HG03159 (cell line): ENCODE data around the gene MBTD1.
"Not testable (repeated sequence)": the region's sequence is repeated elsewhere in the genome, so short reads cannot be mapped to it uniquely, and the experiment has no call there.

Source experiments
- ATAC-seq: cut with Tn5 transposase; IDR thresholded peaks from one replicate; pipeline ENCODE4 v1.9.1; 2021; ENCODE audit warnings: mild to moderate bottlenecking, moderate library complexity; ENCODE audit not compliant: unreplicated experiment

The MBTD1 gene

GRCh38 chr17:51259564-51260236 lies at the start of gene MBTD1:
TSS of gene MBTD1 (minus strand) at chr17:51260049. CDS start at chr17:51225161, 34,888 bp downstream.
- peak; percentile 82 for ATAC-seq

- ATAC-seq = no peak
Measured at GRCh38 chr17:51305182-51305581, 45.3 kb upstream of the MBTD1 start.

- ATAC-seq = no peak
Measured at GRCh38 chr17:51299859-51300258, 40.0 kb upstream of the MBTD1 start.

DNA sequence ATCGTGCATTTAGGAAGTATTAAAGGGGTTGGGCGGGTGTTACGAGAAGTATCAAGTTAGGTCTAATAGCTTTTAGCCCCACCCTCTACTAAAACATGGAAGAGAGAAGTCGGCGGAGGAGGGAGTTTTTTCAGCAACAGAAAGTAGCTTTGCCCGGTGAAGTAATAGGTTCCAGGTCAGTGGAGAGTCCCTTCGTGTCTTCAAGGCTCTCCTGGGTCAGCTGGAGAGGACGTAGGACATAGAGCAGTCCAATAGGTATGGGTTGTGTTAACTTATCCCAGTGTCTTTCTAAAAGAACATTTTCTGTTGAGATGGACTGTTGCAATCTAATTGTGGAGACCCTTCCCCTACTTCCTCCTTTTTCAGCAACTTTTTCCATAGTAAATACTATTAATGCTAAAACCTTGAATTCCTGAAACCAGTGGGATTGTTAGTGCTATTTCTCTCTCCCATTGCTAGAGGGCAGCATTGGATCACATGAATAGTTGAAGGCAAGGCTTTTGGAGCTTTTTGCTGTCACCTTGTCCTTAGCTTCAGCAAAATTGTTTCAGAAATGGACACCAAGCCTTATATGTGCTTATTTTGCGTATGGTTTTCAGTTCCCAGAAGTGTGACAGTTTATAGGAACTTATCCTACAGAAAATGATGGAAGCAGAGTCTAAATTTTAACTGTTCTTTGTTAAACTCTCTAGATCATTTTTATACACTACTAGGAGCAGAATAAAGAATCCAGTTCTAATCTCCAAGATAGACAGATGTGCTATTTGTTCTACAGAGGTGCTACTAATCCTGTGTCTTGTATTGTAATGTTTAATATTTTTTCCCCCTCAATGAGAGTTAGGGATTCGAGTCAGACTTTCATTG lies 38.9 kb upstream of the MBTD1 start:
- no peak for ATAC-seq

- ATAC-seq = not testable (repeated sequence)
Measured at GRCh38 chr17:51294338-51294737, 34.5 kb upstream of the MBTD1 start.

GRCh38 chr17:51289696-51290111 lies 29.9 kb upstream of the MBTD1 start:
- no peak for ATAC-seq

DNA sequence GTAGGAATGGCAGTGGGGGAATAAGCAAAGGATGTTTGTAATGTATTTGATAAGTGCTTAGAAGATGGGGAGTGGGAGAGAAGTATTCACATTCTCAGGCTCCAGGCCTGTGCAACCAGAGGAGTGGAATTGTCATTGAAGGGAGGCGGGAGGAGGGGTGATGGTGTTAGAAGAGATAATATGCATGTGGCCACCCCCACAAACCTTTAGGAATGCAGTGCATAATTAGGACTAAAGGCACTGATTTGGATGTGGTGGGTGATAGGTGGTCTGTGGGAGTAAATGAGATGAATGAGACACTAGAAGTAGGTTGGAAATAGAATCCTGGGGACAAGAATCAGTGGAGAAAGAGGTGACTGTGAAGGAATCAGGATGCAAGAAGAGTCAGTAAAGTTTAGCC lies 27.6 kb upstream of the MBTD1 start:
- ATAC-seq = no peak

GRCh38 chr17:51279183-51279582 lies 19.3 kb upstream of the MBTD1 start:
- no peak for ATAC-seq

- ATAC-seq = no peak
Measured at GRCh38 chr17:51275381-51275780, 15.5 kb upstream of the MBTD1 start.

- ATAC-seq = no peak
Measured at GRCh38 chr17:51272812-51273211, 13.0 kb upstream of the MBTD1 start.

DNA sequence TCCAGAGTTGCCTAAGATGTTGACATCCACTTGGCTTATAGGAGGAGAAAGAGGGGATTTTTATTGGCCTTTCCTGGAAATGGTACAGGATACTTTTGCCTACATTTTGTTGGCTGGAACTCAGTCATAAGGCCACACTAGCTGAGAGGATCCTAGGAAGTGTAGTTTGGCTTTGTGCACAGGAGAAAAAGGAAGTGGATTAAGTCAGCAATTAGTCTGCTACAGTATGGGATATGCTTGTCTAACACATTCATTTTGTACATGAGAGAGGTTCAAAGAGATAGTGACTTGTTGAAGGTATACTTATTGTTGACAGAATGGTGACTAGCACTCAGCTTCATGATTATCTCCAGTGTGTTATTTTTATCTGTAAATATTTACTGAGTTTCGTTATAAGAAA lies 10.8 kb upstream of the MBTD1 start:
- no peak for ATAC-seq

DNA sequence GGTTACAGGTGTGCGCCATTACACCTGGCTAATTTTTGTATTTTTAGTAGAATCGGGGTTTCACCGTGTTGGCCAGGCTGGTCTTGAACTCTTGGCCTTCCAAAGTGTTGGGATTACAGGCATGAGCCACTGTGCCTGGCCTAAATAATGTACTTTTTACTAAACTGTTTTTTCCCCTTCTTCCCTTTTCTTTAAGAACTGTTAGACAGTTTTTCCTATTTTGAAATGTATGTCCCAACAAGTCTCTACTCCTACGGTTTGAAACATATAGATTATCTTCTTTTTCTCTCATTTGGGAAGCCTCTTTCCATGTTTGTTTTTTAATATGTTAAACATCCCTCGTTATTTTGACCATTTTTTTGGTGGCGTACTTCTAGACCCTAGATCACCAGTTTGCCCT lies 10.1 kb upstream of the MBTD1 start:
- ATAC-seq = no peak

DNA sequence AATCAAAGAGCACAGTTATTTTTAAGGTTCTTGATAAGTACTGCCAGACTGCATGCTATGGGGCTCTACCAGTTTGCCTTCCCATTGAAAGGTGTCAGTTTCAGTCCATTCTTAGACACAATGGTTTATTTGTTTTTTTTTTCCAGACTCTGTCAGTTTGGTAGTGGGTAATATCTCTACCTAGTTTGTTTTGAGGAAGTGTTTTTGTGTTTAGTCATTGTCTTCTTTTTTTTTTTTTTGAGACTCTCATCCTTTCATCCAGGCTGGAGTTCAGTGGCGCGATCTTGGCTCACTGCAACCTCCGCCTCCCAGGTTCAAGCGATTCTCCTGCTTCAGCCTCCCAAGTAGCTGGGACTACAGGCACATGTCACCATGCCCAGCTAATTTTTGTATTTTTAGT lies 4.6 kb upstream of the MBTD1 start:
- ATAC-seq = not testable (repeated sequence)

- no peak for ATAC-seq
Measured at GRCh38 chr17:51263006-51263405, 3.2 kb upstream of the MBTD1 start.

GRCh38 chr17:51261024-51261963 lies 1.4 kb upstream of the MBTD1 start:
- ATAC-seq = no peak

- peak; percentile 72 for ATAC-seq
Measured at GRCh38 chr17:51260237-51261023, 581 bp upstream of the MBTD1 start, which contains the start of gene UTP18. TSS of gene UTP18 (plus strand) at chr17:51260546. CDS start at chr17:51260585, 39 bp downstream.

- ATAC-seq = no peak
Measured at GRCh38 chr17:51258756-51259563, 889 bp downstream of the MBTD1 start.

DNA sequence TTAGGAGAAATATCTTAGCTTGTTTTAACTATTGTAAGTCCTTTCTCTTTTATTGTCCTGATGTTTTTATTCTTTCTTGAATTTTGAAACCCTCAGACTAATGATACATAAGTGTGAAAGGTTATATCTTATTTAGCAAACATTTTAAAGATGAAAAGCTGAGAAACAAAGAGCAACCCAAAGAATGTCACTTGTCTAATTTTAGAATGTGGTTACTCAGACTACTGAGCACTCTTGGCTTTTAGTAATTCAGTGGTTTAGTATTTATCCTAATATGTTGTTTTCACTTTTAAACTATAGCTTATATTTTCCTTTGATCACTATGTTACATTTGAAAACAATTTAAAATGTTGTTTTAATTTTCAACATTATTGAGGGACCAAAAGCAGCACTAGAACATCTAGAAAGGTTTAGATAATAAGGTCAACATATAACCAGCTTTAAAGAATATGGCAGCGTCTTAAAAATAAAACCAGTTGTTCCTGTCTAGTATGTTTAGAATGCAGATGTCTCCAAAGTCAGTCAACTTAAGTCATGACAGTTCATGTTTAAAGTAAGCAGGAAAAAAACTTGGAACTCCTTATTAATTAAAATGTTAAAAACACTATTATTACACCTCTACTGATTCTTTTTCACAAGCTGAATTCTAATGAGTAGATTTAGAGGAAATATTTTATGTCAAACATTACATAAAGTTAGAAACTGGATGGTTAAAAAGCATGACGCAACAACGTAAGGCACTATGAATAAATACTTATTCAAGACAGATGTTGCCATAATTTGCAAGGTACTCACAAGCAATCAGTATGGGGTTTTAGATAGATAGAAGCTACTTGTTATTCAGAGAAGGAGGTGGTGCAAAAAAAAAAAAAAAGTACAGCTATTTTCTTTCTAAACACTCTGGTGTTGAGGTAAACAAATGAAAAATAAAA lies 2.4 kb downstream of the MBTD1 start:
- ATAC-seq = no peak
